SU-DHL-6 (cell line): Measurements from ENCODE around the gene MRPL55.

Experiments
- H2AFZ ChIP-seq: fragments of 200-600 bp; sonication (generic); 2 replicates; pipeline ENCODE4 v1.6.1; 2014; ENCODE audit warnings: low read depth, mild to moderate bottlenecking, moderate library complexity, mixed read lengths, antibody characterized with exemption, low read length; ENCODE audit not compliant: severe bottlenecking
- H3F3A ChIP-seq: fragments of 200-600 bp; shearing (Covaris generic); 2 replicates; pipeline ENCODE4 v1.6.0; 2016; ENCODE audit warnings: antibody characterized with exemption, mild to moderate bottlenecking; ENCODE audit not compliant: insufficient read depth
- H3K27ac ChIP-seq: fragments of 200-600 bp; sonication (generic); 2 replicates; pipeline ENCODE4 v1.5.1; 2016; ENCODE audit warnings: low read depth, mild to moderate bottlenecking, low read length, moderate library complexity, mixed read lengths
- H3K27me3 ChIP-seq: fragments of 200-600 bp; sonication (generic), shearing (Covaris generic); 2 replicates; pipeline ENCODE4 v1.6.0; 2014; ENCODE audit warnings: mild to moderate bottlenecking, low read length
- H3K36me3 ChIP-seq: fragments of 200-600 bp; sonication (generic); 2 replicates; pipeline ENCODE4 v1.6.1; 2014; ENCODE audit warnings: mild to moderate bottlenecking, low read length, mixed read lengths
- H3K4me2 ChIP-seq: fragments of 300-600, 200-600 bp; shearing (Covaris generic), sonication (generic); 2 replicates; pipeline ENCODE4 v1.6.0; 2014; ENCODE audit warnings: low read length, low read depth, mild to moderate bottlenecking; ENCODE audit not compliant: poor library complexity, severe bottlenecking
- H3K4me3 ChIP-seq: fragments of 200-600 bp; sonication (generic); 2 replicates; pipeline ENCODE4 v1.5.1; 2014; ENCODE audit warnings: antibody characterized with exemption, low read length, mild to moderate bottlenecking, mixed read lengths; ENCODE audit not compliant: insufficient read depth, poor library complexity, severe bottlenecking
- H3K79me2 ChIP-seq: fragments of 200-600 bp; sonication (generic); 2 replicates; pipeline ENCODE4 v1.6.1; 2014; ENCODE audit warnings: mild to moderate bottlenecking, low read length, moderate library complexity; ENCODE audit not compliant: insufficient read depth
- H3K9ac ChIP-seq: fragments of 200-600 bp; sonication (generic); 2 replicates; pipeline ENCODE4 v1.7.0; 2014; ENCODE audit warnings: mild to moderate bottlenecking, low read length
- H3K9me2 ChIP-seq: fragments of 200-600 bp; sonication (generic); replicated peaks from 2 replicates; pipeline ENCODE4 v1.6.1; 2014; ENCODE audit warnings: low read length; ENCODE audit not compliant: insufficient read depth
- H3K9me3 ChIP-seq: fragments of 200-600 bp; sonication (generic); 2 replicates; pipeline ENCODE4 v1.6.1; 2014; ENCODE audit warnings: low read length, mixed read lengths; ENCODE audit not compliant: insufficient read depth
- H4K20me1 ChIP-seq: fragments of 200-600 bp; sonication (generic); 2 replicates; pipeline ENCODE4 v1.6.1; 2014; ENCODE audit warnings: low read depth, mild to moderate bottlenecking, antibody characterized with exemption, low read length, moderate library complexity, mixed read lengths
- CTCF ChIP-seq: fragments of 200-600 bp; sonication (generic); IDR thresholded peaks from one replicate; pipeline ENCODE4 v1.5.1; 2017; ENCODE audit warnings: antibody characterized with exemption, mild to moderate bottlenecking, low read length, moderate library complexity; ENCODE audit not compliant: insufficient read depth, poor library complexity, severe bottlenecking
- EZH2phosphoT487 ChIP-seq: fragments of 200-600 bp; sonication (generic), shearing (Covaris generic); conservative IDR thresholded peaks from 2 replicates; pipeline ENCODE4 v1.6.1; 2018; ENCODE audit warnings: mild to moderate bottlenecking, antibody characterized with exemption, low read length, moderate library complexity, mixed read lengths

Gene MRPL55

GRCh38 chr1:228076796-228077430 is 32.2 kb downstream of the MRPL55 start:
- no peak for TF ChIP-seq EZH2phosphoT487
- TF ChIP-seq CTCF, result no peak
- H3K4me2 ChIP-seq, result no peak overlapping the region
- no peaks in the 10 kb centered on the region for H3K27me3 ChIP-seq

GRCh38 chr1:228075801-228076271 is 33.3 kb downstream of the MRPL55 start:
- H2AFZ ChIP-seq, result no peak overlapping the region
- H3K27ac ChIP-seq, result no peak overlapping the region
- H3K36me3 ChIP-seq, result no peaks in the 10 kb centered on the region
- no peak overlapping the region for H3K4me3 ChIP-seq
- H3K4me2 ChIP-seq, result no peak overlapping the region
- no peaks in the 10 kb centered on the region for H4K20me1 ChIP-seq
- no peaks in the 10 kb centered on the region for H3K9me3 ChIP-seq
- H3K9ac ChIP-seq, result no peak overlapping the region
- peaks cover 8% of the 10 kb centered on the region for H3K79me2 ChIP-seq
- no peaks in the 10 kb centered on the region for H3K9me2 ChIP-seq
- H3K27me3 ChIP-seq, result no peaks in the 10 kb centered on the region
- no peak for TF ChIP-seq CTCF
- no peak for TF ChIP-seq EZH2phosphoT487
- no peaks in the 10 kb centered on the region for H3F3A ChIP-seq

More at GRCh38 chr1:228076796-228077430, 32.2 kb downstream of the MRPL55 start:
- H4K20me1 ChIP-seq, result no peaks in the 10 kb centered on the region
- peaks cover 17% of the 10 kb centered on the region for H3K79me2 ChIP-seq
- no peaks in the 10 kb centered on the region for H3F3A ChIP-seq
- H3K9me3 ChIP-seq, result no peaks in the 10 kb centered on the region
- H3K9me2 ChIP-seq, result no peaks in the 10 kb centered on the region
- no peak overlapping the region for H2AFZ ChIP-seq
- no peak overlapping the region for H3K9ac ChIP-seq
- no peak overlapping the region for H3K4me3 ChIP-seq
- H3K27ac ChIP-seq, result no peak overlapping the region
- no peaks in the 10 kb centered on the region for H3K36me3 ChIP-seq

GRCh38 chr1:228074954-228075730 is 34.0 kb downstream of the MRPL55 start:
- no peak overlapping the region for H2AFZ ChIP-seq
- H3K9me3 ChIP-seq, result no peaks in the 10 kb centered on the region
- H3K4me2 ChIP-seq, result no peak overlapping the region
- peaks cover under 1% of the 10 kb centered on the region; the same call in 1 of the 2 replicates for H3K79me2 ChIP-seq
- no peaks in the 10 kb centered on the region for H3K36me3 ChIP-seq
- no peaks in the 10 kb centered on the region for H3F3A ChIP-seq
- TF ChIP-seq EZH2phosphoT487 (no peak), CTCF (no peak)
- no peaks in the 10 kb centered on the region for H3K27me3 ChIP-seq
- H3K9me2 ChIP-seq, result no peaks in the 10 kb centered on the region
- no peak overlapping the region for H3K9ac ChIP-seq
- no peak overlapping the region for H3K4me3 ChIP-seq
- H4K20me1 ChIP-seq, result no peaks in the 10 kb centered on the region
- no peak overlapping the region for H3K27ac ChIP-seq
